CD4-positive, alpha-beta T cell treated with Interleukin-17A for 4 hours (primary cell): Measurements from ENCODE around the gene ATRNL1.

Source experiments
- DNase-seq: peaks from one replicate; pipeline ENCODE4 v3.0.0-alpha.2; 2020; ENCODE audit warnings: mixed read lengths

The ATRNL1 gene

GRCh38 chr10:115093286-115093775 is at the start of gene ATRNL1:
Gene ATRNL1 (plus strand): TSS chr10:115093365. CDS start chr10:115093751, 386 bp downstream.
- no peak for DNase-seq

- DNase-seq = no peak
Measured at GRCh38 chr10:115043719-115044118, 49.4 kb upstream of the ATRNL1 start.

- DNase-seq = no peak
Measured at GRCh38 chr10:115044891-115045290, 48.3 kb upstream of the ATRNL1 start.

GRCh38 chr10:115045499-115045898 is 47.7 kb upstream of the ATRNL1 start:
- no peak for DNase-seq

GRCh38 chr10:115046686-115047236 is 46.4 kb upstream of the ATRNL1 start:
- no peak for DNase-seq

GRCh38 chr10:115047705-115048104 is 45.5 kb upstream of the ATRNL1 start:
- no peak for DNase-seq

- no peak for DNase-seq
Measured at GRCh38 chr10:115049318-115049717, 43.8 kb upstream of the ATRNL1 start.

- DNase-seq = no peak
Measured at GRCh38 chr10:115049960-115050359, 43.2 kb upstream of the ATRNL1 start.

- no peak for DNase-seq
Measured at GRCh38 chr10:115050375-115051010, 42.7 kb upstream of the ATRNL1 start.

GRCh38 chr10:115051216-115051615 is 41.9 kb upstream of the ATRNL1 start:
- DNase-seq = no peak

- no peak for DNase-seq
Measured at GRCh38 chr10:115052226-115052625, 40.9 kb upstream of the ATRNL1 start.

GRCh38 chr10:115052728-115053127 is 40.4 kb upstream of the ATRNL1 start:
- DNase-seq = no peak

- DNase-seq = no peak
Measured at GRCh38 chr10:115056186-115056585, 37.0 kb upstream of the ATRNL1 start.

GRCh38 chr10:115059301-115059898 is 33.8 kb upstream of the ATRNL1 start:
- DNase-seq = no peak

- DNase-seq = no peak
Measured at GRCh38 chr10:115063701-115064658, 29.2 kb upstream of the ATRNL1 start.

- DNase-seq = no peak
Measured at GRCh38 chr10:115065801-115066200, 27.4 kb upstream of the ATRNL1 start.

- no peak for DNase-seq
Measured at GRCh38 chr10:115066528-115066927, 26.6 kb upstream of the ATRNL1 start.

GRCh38 chr10:115073796-115074195 is 19.4 kb upstream of the ATRNL1 start:
- no peak for DNase-seq

- DNase-seq = no peak
Measured at GRCh38 chr10:115082506-115082905, 10.7 kb upstream of the ATRNL1 start.

GRCh38 chr10:115084277-115084850 is 8.8 kb upstream of the ATRNL1 start:
- DNase-seq = no peak

- DNase-seq = no peak
Measured at GRCh38 chr10:115091161-115091560, 2.0 kb upstream of the ATRNL1 start.

GRCh38 chr10:115092258-115092554 is 959 bp upstream of the ATRNL1 start:
- DNase-seq = no peak
